OCI-M2 (cell line): ENCODE results near the gene ITIH4.
"Not testable (repeated sequence)": the region's sequence is repeated elsewhere in the genome, so short reads cannot be mapped to it uniquely, and the experiment has no call there.

Experiments
- DNase-seq: peaks from one replicate; lab custom pipeline; 2025; ENCODE audit not compliant: unreplicated experiment; lab: John Stamatoyannopoulos, UW

The ITIH4 gene

GRCh38 chr3:52786330-52787215, 43.9 kb downstream of the ITIH4 start:
- DNase-seq = no peak

GRCh38 chr3:52784931-52785590, 45.4 kb downstream of the ITIH4 start:
- DNase-seq = no peak

GRCh38 chr3:52784021-52784621, 46.4 kb downstream of the ITIH4 start:
- no peak for DNase-seq

- DNase-seq = no peak
Measured at GRCh38 chr3:52783211-52783555, 47.3 kb downstream of the ITIH4 start.

- DNase-seq = no peak
Measured at GRCh38 chr3:52782412-52783210, 47.9 kb downstream of the ITIH4 start.

- DNase-seq = no peak
Measured at GRCh38 chr3:52781741-52782140, 48.7 kb downstream of the ITIH4 start.

GRCh38 chr3:52779837-52780585, 50.5 kb downstream of the ITIH4 start:
- DNase-seq = no peak

- DNase-seq = no peak
Measured at GRCh38 chr3:52779011-52779836, 51.2 kb downstream of the ITIH4 start.

- no peak for DNase-seq
Measured at GRCh38 chr3:52777959-52778805, 52.3 kb downstream of the ITIH4 start.

GRCh38 chr3:52777127-52777958, 53.1 kb downstream of the ITIH4 start, which contains the start of gene ITIH1:
Gene ITIH1 (plus strand): TSS chr3:52777599. CDS start chr3:52777616, 17 bp downstream.
- no peak for DNase-seq

GRCh38 chr3:52776486-52776885, 54.0 kb downstream of the ITIH4 start:
- not testable (repeated sequence) for DNase-seq

GRCh38 chr3:52775877-52776276, 54.6 kb downstream of the ITIH4 start:
- DNase-seq = no peak

GRCh38 chr3:52774901-52775864, 55.3 kb downstream of the ITIH4 start:
- no peak for DNase-seq

- no peak for DNase-seq
Measured at GRCh38 chr3:52774066-52774713, 56.3 kb downstream of the ITIH4 start.

- DNase-seq = no peak
Measured at GRCh38 chr3:52773361-52774065, 57.0 kb downstream of the ITIH4 start.
